GM23338 (cell line): ENCODE measurements around the gene AGRP. TPM values are rescaled to one million over a fixed set of nuclear protein-coding genes. Genes with fewer than 3 reads are reported as not detected.

Source experiments
- ATAC-seq: fragments of 200-7000 bp; cut with Tn5 transposase; 3 replicates; pipeline ENCODE4 v1.9.1; 2020
- DNase-seq: peaks from one replicate; pipeline ENCODE4 v3.0.0-alpha.2; 2015; ENCODE audit warnings: low spot score
- H2AFZ ChIP-seq: fragments of 200-600 bp; sonication (generic); 2 replicates; pipeline ENCODE4 v1.8.0; 2016; ENCODE audit warnings: antibody characterized with exemption, mild to moderate bottlenecking, moderate library complexity
- H3F3A ChIP-seq: fragments of 200-600 bp; sonication (generic); replicated peaks from 2 replicates; pipeline ENCODE4 v1.8.0; 2017; ENCODE audit warnings: antibody characterized with exemption, mixed run types, low read depth
- H3K27ac ChIP-seq: fragments of 200-600 bp; sonication (generic); 2 replicates; pipeline ENCODE4 v1.6.1; 2016; ENCODE audit warnings: low read depth
- H3K27me3 ChIP-seq: fragments of 200-600 bp; sonication (generic); 2 replicates; pipeline ENCODE4 v1.8.0; 2016; ENCODE audit warnings: mild to moderate bottlenecking, mixed run types, moderate library complexity; ENCODE audit not compliant: insufficient read depth
- H3K36me3 ChIP-seq: fragments of 200-600 bp; sonication (generic); 2 replicates; pipeline ENCODE4 v1.8.0; 2016; ENCODE audit warnings: mild to moderate bottlenecking; ENCODE audit not compliant: insufficient read depth
- H3K4me1 ChIP-seq: fragments of 200-600 bp; sonication (generic); 2 replicates; pipeline ENCODE4 v1.8.0; 2016; ENCODE audit warnings: mild to moderate bottlenecking, moderate library complexity; ENCODE audit not compliant: insufficient read depth
- H3K4me2 ChIP-seq: fragments of 200-600 bp; sonication (generic); 2 replicates; pipeline ENCODE4 v1.7.1; 2017; ENCODE audit warnings: mixed run types
- H3K4me3 ChIP-seq: fragments of 200-600 bp; sonication (generic); 2 replicates; pipeline ENCODE4 v1.6.1; 2016; ENCODE audit warnings: mixed run types
- H3K79me2 ChIP-seq: fragments of 200-600 bp; sonication (generic); replicated peaks from 2 replicates; pipeline ENCODE4 v1.8.0; 2017; ENCODE audit warnings: mild to moderate bottlenecking; ENCODE audit not compliant: insufficient read depth
- H3K9me2 ChIP-seq: fragments of 200-600 bp; sonication (generic); 2 replicates; pipeline ENCODE4 v1.8.0; 2017; ENCODE audit not compliant: insufficient read depth
- H4K20me1 ChIP-seq: fragments of 200-600 bp; sonication (generic); replicated peaks from 2 replicates; pipeline ENCODE4 v1.8.0; 2017; ENCODE audit warnings: mild to moderate bottlenecking; ENCODE audit not compliant: insufficient read depth
- H3K27ac Mint-ChIP-seq: 2 replicates; pipeline ENCODE4 v1.8.0; 2020; ENCODE audit warnings: inconsistent platforms, mild to moderate bottlenecking, moderate library complexity, mixed read lengths
- H3K27me3 Mint-ChIP-seq: 3 replicates; pipeline ENCODE4 v1.8.0; 2022; ENCODE audit warnings: low read depth, mild to moderate bottlenecking, moderate library complexity, mixed read lengths, inconsistent platforms; ENCODE audit not compliant: insufficient read depth, poor library complexity
- H3K36me3 Mint-ChIP-seq: 3 replicates; pipeline ENCODE4 v1.8.0; 2021; ENCODE audit warnings: low read depth, mild to moderate bottlenecking, inconsistent platforms, moderate library complexity, mixed read lengths
- H3K4me1 Mint-ChIP-seq: 3 replicates; pipeline ENCODE4 v1.8.0; 2020; ENCODE audit warnings: mild to moderate bottlenecking, inconsistent platforms, mixed read lengths
- H3K4me3 Mint-ChIP-seq: 3 replicates; pipeline ENCODE4 v1.8.0; 2021; ENCODE audit warnings: moderate library complexity, mild to moderate bottlenecking, inconsistent platforms, mixed read lengths
- H3K9me3 Mint-ChIP-seq: 3 replicates; pipeline ENCODE4 v1.8.0; 2020; ENCODE audit warnings: moderate library complexity, mild to moderate bottlenecking, inconsistent platforms, mixed read lengths
- CREB1 ChIP-seq: fragments of 250-450 bp; sonication (Bioruptor Pico); IDR thresholded peaks from 2 replicates; pipeline ENCODE4 v1.5.0; 2020; ENCODE audit warnings: low read depth, mild to moderate bottlenecking, moderate library complexity
- CTCF ChIP-seq, 2 experiments: fragments of 200-600 bp in 1 of 2; sonication (generic) in 1 of 2; conservative IDR thresholded peaks; 2 replicates each; pipeline versions ENCODE4 v1.5.1 to v1.6.1; 2016 to 2017; ENCODE audit warnings: antibody characterized with exemption in 2 of 2, low read depth in 2 of 2, mild to moderate bottlenecking in 2 of 2, moderate library complexity in 1 of 2
- ETS1 ChIP-seq: IDR thresholded peaks from 2 replicates; pipeline ENCODE4 v1.6.1; 2016; ENCODE audit warnings: antibody characterized with exemption
- EZH2 ChIP-seq: fragments of 200-600 bp; sonication (generic); IDR thresholded peaks from one replicate; pipeline ENCODE4 v1.8.0; 2017; ENCODE audit warnings: antibody characterized with exemption, mild to moderate bottlenecking, low read depth; ENCODE audit not compliant: unreplicated experiment
- EZH2phosphoT487 ChIP-seq: fragments of 200-600 bp; sonication (generic); IDR thresholded peaks from one replicate; pipeline ENCODE4 v1.8.1; 2018; ENCODE audit warnings: antibody characterized with exemption; ENCODE audit not compliant: unreplicated experiment
- JUNB ChIP-seq: IDR thresholded peaks from one replicate; pipeline ENCODE4 v1.6.1; 2016; ENCODE audit warnings: antibody characterized with exemption; ENCODE audit not compliant: unreplicated experiment
- NANOG ChIP-seq: IDR thresholded peaks from 2 replicates; pipeline ENCODE4 v1.6.1; 2016; ENCODE audit warnings: antibody characterized with exemption, borderline replicate concordance
- POLR2AphosphoS5 ChIP-seq: IDR thresholded peaks from 2 replicates; pipeline ENCODE4 v1.6.1; 2016; ENCODE audit warnings: antibody characterized with exemption, low read depth
- REST ChIP-seq: IDR thresholded peaks from one replicate; pipeline ENCODE4 v1.6.1; 2018; ENCODE audit warnings: antibody characterized with exemption; ENCODE audit not compliant: unreplicated experiment
- STAT1 ChIP-seq: IDR thresholded peaks from one replicate; pipeline ENCODE4 v1.6.1; 2016; ENCODE audit warnings: antibody characterized with exemption; ENCODE audit not compliant: unreplicated experiment
- ZNF114 ChIP-seq: fragments of 250-450 bp; sonication (Bioruptor Pico); IDR thresholded peaks from 2 replicates; pipeline ENCODE4 v1.5.0; 2020; ENCODE audit warnings: mild to moderate bottlenecking, moderate library complexity
- ZNF331 ChIP-seq: fragments of 250-450 bp; sonication (Bioruptor Pico); IDR thresholded peaks from 2 replicates; pipeline ENCODE4 v1.5.0; 2020; ENCODE audit warnings: low read depth, mild to moderate bottlenecking, moderate library complexity
- ZNF462 ChIP-seq: fragments of 250-450 bp; sonication (Bioruptor Pico); IDR thresholded peaks from 2 replicates; pipeline ENCODE4 v1.5.0; 2020; ENCODE audit warnings: mild to moderate bottlenecking, moderate library complexity
- polyA plus RNA-seq: library from polyadenylated mRNA; unstranded; fragments of >200 nt; fragmentation: Nextera tagmentation; extraction: Ambion mirVana; gene quantifications from 2 replicates; pipeline ENCODE4 v1.2.1, GENCODE V29; 2016
- total RNA-seq: library from RNA; depleted of rRNA; stranded (reverse); fragments of >200 nt; shearing (Covaris generic); gene quantifications from 2 replicates; pipeline ENCODE4 v1.2.3, GENCODE V29; 2014

Gene AGRP
- total and polyA plus RNA-seq, 2 experiments from 2014 or later: not detected

GRCh38 chr16:67516296-67517154, 33.2 kb upstream of the AGRP start:
- Mint-ChIP-seq H3K9me3 (no peaks in the 10 kb centered on the region; the same call in 2 of the 3 replicates), H3K27ac (no peak overlapping the region), H3K4me3 (no peak overlapping the region), H3K4me1 (no peaks in the 10 kb centered on the region; the same call in 2 of the 3 replicates), H3K27me3 (peaks cover 39% of the 10 kb centered on the region), H3K36me3 (no peaks in the 10 kb centered on the region)
- H3F3A ChIP-seq: no peaks in the 10 kb centered on the region
- DNase-seq: no peak
- H3K9me2 ChIP-seq: no peaks in the 10 kb centered on the region
- H4K20me1 ChIP-seq: no peaks in the 10 kb centered on the region
- H3K4me2 ChIP-seq: no peak overlapping the region
- H3K36me3 ChIP-seq: no peaks in the 10 kb centered on the region
- no peak overlapping the region for H2AFZ ChIP-seq
- no peak overlapping the region for H3K4me3 ChIP-seq
- H3K27me3 ChIP-seq: peaks cover 17% of the 10 kb centered on the region; the same call in 1 of the 2 replicates
- no peaks in the 10 kb centered on the region for H3K79me2 ChIP-seq
- H3K27ac ChIP-seq: no peak overlapping the region
- no peak for ATAC-seq
- TF ChIP-seq ZNF114 (CRISPR knock-in tag): no peak
- TF ChIP-seq REST: no peak
- no peak for TF ChIP-seq NANOG
- no peak for TF ChIP-seq EZH2phosphoT487
- TF ChIP-seq ETS1: no peak
- no peak for TF ChIP-seq STAT1
- TF ChIP-seq ZNF462 (CRISPR knock-in tag): no peak
- TF ChIP-seq EZH2: no peak
- no peak for TF ChIP-seq POLR2AphosphoS5
- TF ChIP-seq ZNF331 (CRISPR knock-in tag): no peak
- no peak for TF ChIP-seq CTCF (conservative IDR thresholded peaks at IDR 0.05; ENCODE audit: low read depth in 2 of 2)
- no peak for TF ChIP-seq JUNB
- TF ChIP-seq CREB1 (CRISPR knock-in tag): no peak
- no peaks in the 10 kb centered on the region for H3K4me1 ChIP-seq
